B cell (primary cell): ENCODE results near the gene TRPC6. TPM values are rescaled to one million over a fixed set of nuclear protein-coding genes. Genes with fewer than 3 reads are reported as not detected.
"Not testable (repeated sequence)": the region's sequence is repeated elsewhere in the genome, so short reads cannot be mapped to it uniquely, and the experiment has no call there.

Source experiments
- ATAC-seq: fragments of 200-7000 bp; cut with Tn5 transposase; one replicate; pipeline ENCODE4 v1.10.0; 2021; ENCODE audit warnings: low read depth, mild to moderate bottlenecking, moderate number of reproducible peaks, moderate library complexity
- CTCF ChIA-PET: fragments of 350-600 bp; sonication (Branson Sonifier 250); formaldehyde crosslinking; loops from one replicate; lab custom pipeline; 2021; ENCODE audit warnings: antibody characterized with exemption, inconsistent platforms; lab: Charles Lee
- POLR2A ChIA-PET: fragments of 350-600 bp; sonication (Branson Sonifier 250); formaldehyde crosslinking; loops from one replicate; lab custom pipeline; 2021; ENCODE audit warnings: antibody characterized with exemption; lab: Charles Lee
- DNase-seq: peaks from one replicate; pipeline ENCODE4 v3.0.0; 2013
- H2AFZ ChIP-seq: 2 replicates; pipeline ENCODE4 v1.6.1; 2012; ENCODE audit warnings: mild to moderate bottlenecking, low read depth, low read length; ENCODE audit not compliant: insufficient read depth, poor library complexity, severe bottlenecking
- H3K27ac ChIP-seq, 2 donors: 1 replicate in 1 of 2; 2 replicates in 1 of 2; pipeline ENCODE4 v1.5.1; 2012 to 2013; ENCODE audit warnings: low read length in 2 of 2, mild to moderate bottlenecking in 2 of 2, moderate library complexity in 1 of 2
- H3K27me3 ChIP-seq, 4 experiments: fragments of 200-600 bp in 1 of 4; sonication (generic) in 1 of 4; replicated peaks in 1 of 4; 1 replicate in 2 of 4; 2 replicates in 2 of 4; pipeline versions ENCODE4 v1.6.1 to v1.7.0; 2013 to 2016; ENCODE audit warnings: low read length in 3 of 4, mild to moderate bottlenecking in 2 of 4, mixed read lengths in 1 of 4, moderate library complexity in 1 of 4; ENCODE audit not compliant: insufficient read depth in 4 of 4, control insufficient read depth in 3 of 4; ENCODE audit errors: control extremely low read depth in 1 of 4
- H3K36me3 ChIP-seq, 2 experiments: replicated peaks in 1 of 2; 1 replicate in 1 of 2; 2 replicates in 1 of 2; pipeline versions ENCODE4 v1.6.1 to v1.7.1; 2013; ENCODE audit warnings: low read length in 1 of 2; ENCODE audit not compliant: insufficient read depth in 2 of 2, control insufficient read depth in 1 of 2; ENCODE audit errors: control extremely low read depth in 1 of 2, extremely low read depth in 1 of 2
- H3K4me1 ChIP-seq, 2 donors: fragments of 200-600 bp in 1 of 2; sonication (generic) in 1 of 2; 1 replicate in 1 of 2; 2 replicates in 1 of 2; pipeline versions ENCODE4 v1.5.1 to v1.6.1; 2013 to 2017; ENCODE audit warnings: low read length in 2 of 2; ENCODE audit not compliant: control insufficient read depth in 2 of 2, insufficient read depth in 2 of 2
- H3K4me2 ChIP-seq: replicated peaks from 2 replicates; pipeline ENCODE3; 2012; ENCODE audit warnings: mild to moderate bottlenecking, low read depth, low read length; ENCODE audit not compliant: poor library complexity, severe bottlenecking
- H3K4me3 ChIP-seq, 5 experiments: fragments of 200-600 bp in 1 of 5; sonication (generic) in 1 of 5; 1 replicate in 3 of 5; 2 replicates in 2 of 5; pipeline versions ENCODE4 v1.5.1 to v1.7.0; 2011 to 2016; ENCODE audit warnings: low read length in 4 of 5, mild to moderate bottlenecking in 4 of 5, low read depth in 2 of 5, control low read depth in 1 of 5, moderate library complexity in 1 of 5; ENCODE audit not compliant: insufficient read depth in 1 of 5; ENCODE audit errors: control extremely low read depth in 1 of 5, extremely low read depth in 1 of 5
- H3K79me2 ChIP-seq: fragments of 200-600 bp; sonication (generic); one replicate; pipeline ENCODE4 v1.6.0; 2016; ENCODE audit warnings: low read length; ENCODE audit not compliant: control insufficient read depth, insufficient read depth
- H3K9ac ChIP-seq: fragments of 200-600 bp; sonication (generic); 2 replicates; pipeline ENCODE4 v1.6.1; 2017; ENCODE audit warnings: mild to moderate bottlenecking, low read length, moderate library complexity
- H3K9me3 ChIP-seq, 3 donors: one replicate each; pipeline versions ENCODE4 v1.6.1 to v1.7.1; 2013; ENCODE audit warnings: low read length in 2 of 3; ENCODE audit not compliant: control insufficient read depth in 2 of 3, insufficient read depth in 1 of 3; ENCODE audit errors: control extremely low read depth in 1 of 3
- H4K20me1 ChIP-seq: 2 replicates; pipeline ENCODE4 v1.6.0; 2012; ENCODE audit warnings: mild to moderate bottlenecking, low read length; ENCODE audit not compliant: insufficient read depth, control insufficient read depth, poor library complexity, severe bottlenecking
- H3K27ac Mint-ChIP-seq: one replicate; pipeline ENCODE4 v1.8.0; 2021; ENCODE audit warnings: mixed read lengths
- H3K27me3 Mint-ChIP-seq: one replicate; pipeline ENCODE4 v1.8.0; 2021; ENCODE audit warnings: mixed read lengths
- H3K4me1 Mint-ChIP-seq: one replicate; pipeline ENCODE4 v1.8.0; 2021; ENCODE audit warnings: mixed read lengths
- H3K4me3 Mint-ChIP-seq: one replicate; pipeline ENCODE4 v1.8.0; 2021; ENCODE audit warnings: mixed read lengths
- H3K9me3 Mint-ChIP-seq: one replicate; pipeline ENCODE4 v1.8.0; 2022; ENCODE audit warnings: mixed read lengths; ENCODE audit not compliant: insufficient read depth
- CTCF ChIP-seq: fragments of 200-600 bp; IDR thresholded peaks from one replicate; pipeline ENCODE4 v1.8.0; 2022; ENCODE audit warnings: antibody characterized with exemption, mild to moderate bottlenecking
- EZH2 ChIP-seq: IDR thresholded peaks from 2 replicates; pipeline ENCODE4 v1.6.1; 2012; ENCODE audit warnings: borderline replicate concordance, low read depth, mild to moderate bottlenecking, moderate library complexity, low read length; ENCODE audit not compliant: insufficient read depth, poor library complexity, severe bottlenecking
- WGBS: methylation state at CpG from one replicate; pipeline ENCODE4 v1.1.5; 2013; ENCODE audit warnings: missing lambda C conversion rate; ENCODE audit not compliant: insufficient coverage; 5-methylcytosine and 5-hydroxymethylcytosine counted together
- intact Hi-C: fragments of 100-400 bp; cut with micrococcal nuclease; formaldehyde crosslinking; loops from one replicate; pipeline ENCODE4 v1.10.0; 2022
- polyA plus RNA-seq: library from polyadenylated mRNA; depleted of rRNA; stranded (reverse); fragments of >200 nt; gene quantifications from 2 replicates; pipeline ENCODE4 v1.2.3, GENCODE V29; 2012
- total RNA-seq, 2 donors: library from RNA; stranded (reverse); fragments of 120-200 nt in 1 of 2; gene quantifications; 1 replicate in 1 of 2; 2 replicates in 1 of 2; pipeline versions ENCODE4 v1.2.3 to v1.2.4, GENCODE V29; 2013 to 2022

Gene TRPC6
- total and polyA plus RNA-seq, 2 donors (not counting 1 experiment from before 2014, with no cell fraction given), result 0.01 TPM; not detected in 1

- Histone ChIP-seq H3K27ac (no peak overlapping the region), H3K4me3 (no peak overlapping the region), H3K9ac (no peak overlapping the region), H3K4me2 (no peak overlapping the region), H3K27me3 (no peaks in the 10 kb centered on the region), H3K79me2 (no peaks in the 10 kb centered on the region), H3K9me3 (no peaks in the 10 kb centered on the region), H3K36me3 (no peaks in the 10 kb centered on the region), H2AFZ (no peak overlapping the region), H4K20me1 (no peaks in the 10 kb centered on the region), H3K4me1 (no peaks in the 10 kb centered on the region)
- POLR2A ChIA-PET, result no interaction called here
- no peak for TF ChIP-seq CTCF
- no peak for TF ChIP-seq EZH2
- WGBS, result 92% methylated on average over 1 of the region's 1 CpG
- CTCF ChIA-PET, result no interaction called here
- intact Hi-C loops, result no loop called here
- H3K4me3 Mint-ChIP-seq, result no peak overlapping the region
- H3K4me1 Mint-ChIP-seq, result no peaks in the 10 kb centered on the region
- peaks cover 2% of the 10 kb centered on the region for H3K27me3 Mint-ChIP-seq
- no peak overlapping the region for H3K27ac Mint-ChIP-seq
- DNase-seq (no peak), ATAC-seq (no peak)
- H3K9me3 Mint-ChIP-seq, result no peaks in the 10 kb centered on the region
These were observed 142.1 kb downstream of the TRPC6 start for GRCh38 chr11:101441747-101442146.

- TF ChIP-seq CTCF (no peak), EZH2 (no peak)
- Histone ChIP-seq H3K4me3 (no peak overlapping the region), H3K27ac (no peak overlapping the region), H3K79me2 (no peaks in the 10 kb centered on the region), H3K9ac (no peak overlapping the region), H4K20me1 (no peaks in the 10 kb centered on the region), H3K36me3 (no peaks in the 10 kb centered on the region), H3K4me1 (no peaks in the 10 kb centered on the region), H3K27me3 (no peaks in the 10 kb centered on the region), H3K9me3 (no peaks in the 10 kb centered on the region), H3K4me2 (no peak overlapping the region), H2AFZ (no peak overlapping the region)
- H3K4me3 Mint-ChIP-seq, result no peak overlapping the region
- intact Hi-C loops, result no loop called here
- no peak overlapping the region for H3K27ac Mint-ChIP-seq
- H3K9me3 Mint-ChIP-seq, result no peaks in the 10 kb centered on the region
- H3K4me1 Mint-ChIP-seq, result no peaks in the 10 kb centered on the region
- WGBS, result 96% methylated on average over 4 of the region's 5 CpGs
- DNase-seq (no peak), ATAC-seq (no peak)
- ChIA-PET CTCF (no interaction called here), POLR2A (no interaction called here)
- H3K27me3 Mint-ChIP-seq, result peaks cover 9% of the 10 kb centered on the region
These were observed 144.3 kb downstream of the TRPC6 start for GRCh38 chr11:101439488-101439887.

- H4K20me1 ChIP-seq, H3K27me3 ChIP-seq, H3K4me1 Mint-ChIP-seq, H3K27ac Mint-ChIP-seq, DNase-seq, H3K9me3 ChIP-seq, H3K4me3 ChIP-seq, H2AFZ ChIP-seq, H3K4me2 ChIP-seq, CTCF ChIA-PET, H3K9me3 Mint-ChIP-seq, H3K79me2 ChIP-seq, H3K27me3 Mint-ChIP-seq, POLR2A ChIA-PET, H3K4me3 Mint-ChIP-seq, H3K9ac ChIP-seq, intact Hi-C loops, ATAC-seq, H3K4me1 ChIP-seq, H3K36me3 ChIP-seq, H3K27ac ChIP-seq: not testable (repeated sequence)
- no CpG with 5 or more reads among the region's 2 CpGs for WGBS
These were observed 145.1 kb downstream of the TRPC6 start for GRCh38 chr11:101438708-101439107.
